Stimulated activated CD4-positive, alpha-beta T cell treated with anti-CD3 and anti-CD28 coated beads, Interleukin-1b, Interleukin-23, amount 100 ng/mL, for 48 hours (primary cell): ENCODE measurements around the gene RUNX1.
"Not testable (repeated sequence)": the region's sequence is repeated elsewhere in the genome, so short reads cannot be mapped to it uniquely, and the experiment has no call there.

Experiments
- DNase-seq: peaks from one replicate; pipeline ENCODE4 v3.0.0-alpha.2; 2020

Gene RUNX1

GRCh38 chr21:35014302-35015041 is 34.6 kb downstream of the RUNX1 start:
- DNase-seq = no peak

- DNase-seq = no peak
Observed at GRCh38 chr21:35011681-35012080, 37.4 kb downstream of the RUNX1 start.

- no peak for DNase-seq
Observed at GRCh38 chr21:35010447-35010846, 38.7 kb downstream of the RUNX1 start.

GRCh38 chr21:35007348-35007747 is 41.8 kb downstream of the RUNX1 start:
- no peak for DNase-seq

- DNase-seq = no peak
Observed at GRCh38 chr21:35006771-35007170, 42.3 kb downstream of the RUNX1 start.

- DNase-seq = no peak
Observed at GRCh38 chr21:35006248-35006647, 42.9 kb downstream of the RUNX1 start.

- DNase-seq = no peak
Observed at GRCh38 chr21:35005560-35006224, 43.4 kb downstream of the RUNX1 start.

- no peak for DNase-seq
Observed at GRCh38 chr21:35005077-35005476, 44.0 kb downstream of the RUNX1 start.

- no peak for DNase-seq
Observed at GRCh38 chr21:35004314-35004713, 44.8 kb downstream of the RUNX1 start.

- DNase-seq = no peak
Observed at GRCh38 chr21:35002879-35003722, 46.0 kb downstream of the RUNX1 start.

- no peak for DNase-seq
Observed at GRCh38 chr21:34999397-34999941, 49.6 kb downstream of the RUNX1 start.

GRCh38 chr21:34998176-34998575 is 50.9 kb downstream of the RUNX1 start:
- DNase-seq = no peak

- DNase-seq = no peak
Observed at GRCh38 chr21:34997294-34997693, 51.8 kb downstream of the RUNX1 start.

- peak; percentile 21 for DNase-seq
Observed at GRCh38 chr21:34996304-34997101, 52.6 kb downstream of the RUNX1 start.

GRCh38 chr21:34995979-34996303 is 53.2 kb downstream of the RUNX1 start:
- no peak for DNase-seq

- no peak for DNase-seq
Observed at GRCh38 chr21:34994766-34995631, 54.1 kb downstream of the RUNX1 start.

- not testable (repeated sequence) for DNase-seq
Observed at GRCh38 chr21:34993521-34993921, 55.6 kb downstream of the RUNX1 start.

GRCh38 chr21:34992736-34993398 is 56.2 kb downstream of the RUNX1 start:
- DNase-seq = no peak

- no peak for DNase-seq
Observed at GRCh38 chr21:34992180-34992579, 56.9 kb downstream of the RUNX1 start.

GRCh38 chr21:34991366-34991957 is 57.6 kb downstream of the RUNX1 start:
- no peak for DNase-seq

- DNase-seq = no peak
Observed at GRCh38 chr21:34990842-34991241, 58.3 kb downstream of the RUNX1 start.
